GM19099 (cell line): Measurements from ENCODE around the gene STIM1.

Experiments used
- POLR2A ChIP-seq: IDR thresholded peaks from 3 replicates; pipeline ENCODE4 v1.6.1; 2011; ENCODE audit warnings: low read depth; ENCODE audit not compliant: insufficient read length; ENCODE audit errors: extremely low read depth

Gene STIM1

GRCh38 chr11:4074266-4074665 is 218.8 kb downstream of the STIM1 start:
- TF ChIP-seq POLR2A, result no peak

GRCh38 chr11:4076774-4077173 is 221.3 kb downstream of the STIM1 start:
- no peak for TF ChIP-seq POLR2A

- TF ChIP-seq POLR2A, result no peak
Measured at GRCh38 chr11:4083198-4083597, 227.7 kb downstream of the STIM1 start.

- no peak for TF ChIP-seq POLR2A
Measured at GRCh38 chr11:4084406-4085125, 229.1 kb downstream of the STIM1 start.

- TF ChIP-seq POLR2A, result no peak
Measured at GRCh38 chr11:4085575-4085974, 230.1 kb downstream of the STIM1 start.

- no peak for TF ChIP-seq POLR2A
Measured at GRCh38 chr11:4086575-4087353, 231.3 kb downstream of the STIM1 start.

- no peak for TF ChIP-seq POLR2A
Measured at GRCh38 chr11:4087551-4087950, 232.1 kb downstream of the STIM1 start.

GRCh38 chr11:4090258-4090657 is 234.8 kb downstream of the STIM1 start:
- no peak for TF ChIP-seq POLR2A

- no peak for TF ChIP-seq POLR2A
Measured at GRCh38 chr11:4092026-4092425, 236.6 kb downstream of the STIM1 start.

GRCh38 chr11:4093519-4094347 is 238.3 kb downstream of the STIM1 start:
- no peak for TF ChIP-seq POLR2A

GRCh38 chr11:4094348-4095291 is 239.2 kb downstream of the STIM1 start, which contains the start of gene RRM1:
Gene RRM1 (plus strand): TSS chr11:4094799. CDS start chr11:4095013, 214 bp downstream.
- TF ChIP-seq POLR2A, result peak; percentile 72

GRCh38 chr11:4095509-4096230 is 240.2 kb downstream of the STIM1 start:
- no peak for TF ChIP-seq POLR2A

GRCh38 chr11:4098026-4098621 is 242.7 kb downstream of the STIM1 start:
- no peak for TF ChIP-seq POLR2A

GRCh38 chr11:4102711-4103110 is 247.2 kb downstream of the STIM1 start:
- no peak for TF ChIP-seq POLR2A

- no peak for TF ChIP-seq POLR2A
Measured at GRCh38 chr11:4103269-4103668, 247.8 kb downstream of the STIM1 start.
